Activated CD8-positive, alpha-beta memory T cell treated with anti-CD3 and anti-CD28 coated beads, Interleukin-2, amount 50 U/mL, for 24 hours (primary cell): ENCODE data around the gene AKT1S1.

ENCODE experiments used
- DNase-seq: peaks from one replicate; pipeline ENCODE4 v3.0.0-alpha.2; 2020; ENCODE audit errors: extremely low read depth

The AKT1S1 gene

DNA sequence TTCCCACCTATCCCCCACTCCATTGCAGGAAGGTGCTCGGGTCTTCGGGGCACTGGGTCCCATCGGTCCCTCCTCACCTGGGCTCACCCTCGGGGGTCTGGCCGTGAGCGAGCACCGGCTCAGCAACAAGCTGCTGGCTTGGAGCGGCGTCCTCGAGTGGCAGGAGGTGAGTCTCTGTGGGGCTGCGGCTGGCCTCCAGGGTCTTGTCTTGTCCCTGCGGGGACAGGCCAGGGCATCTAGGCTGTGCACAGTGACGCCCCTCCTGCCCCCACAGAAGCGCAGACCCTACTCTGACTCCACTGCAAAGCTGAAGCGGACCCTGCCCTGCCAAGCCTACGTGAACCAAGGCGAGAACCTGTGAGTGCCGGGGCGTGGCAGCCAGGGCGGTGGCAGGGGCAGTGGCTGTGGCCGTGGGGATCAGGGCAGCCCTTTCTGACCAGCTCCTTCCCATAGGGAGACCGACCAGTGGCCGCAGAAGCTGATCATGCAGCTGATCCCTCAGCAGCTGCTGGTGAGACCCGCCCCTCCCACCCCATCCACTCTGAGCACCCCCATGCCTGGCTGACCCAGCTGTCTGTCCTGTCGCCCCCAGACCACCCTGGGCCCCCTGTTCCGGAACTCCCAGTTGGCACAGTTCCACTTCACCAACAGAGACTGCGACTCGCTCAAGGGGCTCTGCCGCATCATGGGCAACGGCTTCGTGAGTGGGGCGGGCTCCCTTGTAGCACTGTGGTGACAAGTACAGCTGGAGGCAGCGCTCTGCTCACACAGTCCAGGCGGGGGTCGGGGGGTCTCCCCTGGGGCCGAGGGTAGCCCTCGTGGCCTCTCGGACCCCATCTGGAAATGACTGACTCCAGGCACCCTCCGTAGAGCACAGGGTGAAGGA lies 22.5 kb downstream of the AKT1S1 start:
- DNase-seq: no peak

GRCh38 chr19:49853852-49854377 lies 23.2 kb downstream of the AKT1S1 start:
- DNase-seq: no peak

- DNase-seq: no peak
These were observed 24.5 kb downstream of the AKT1S1 start for GRCh38 chr19:49852631-49853126.

DNA sequence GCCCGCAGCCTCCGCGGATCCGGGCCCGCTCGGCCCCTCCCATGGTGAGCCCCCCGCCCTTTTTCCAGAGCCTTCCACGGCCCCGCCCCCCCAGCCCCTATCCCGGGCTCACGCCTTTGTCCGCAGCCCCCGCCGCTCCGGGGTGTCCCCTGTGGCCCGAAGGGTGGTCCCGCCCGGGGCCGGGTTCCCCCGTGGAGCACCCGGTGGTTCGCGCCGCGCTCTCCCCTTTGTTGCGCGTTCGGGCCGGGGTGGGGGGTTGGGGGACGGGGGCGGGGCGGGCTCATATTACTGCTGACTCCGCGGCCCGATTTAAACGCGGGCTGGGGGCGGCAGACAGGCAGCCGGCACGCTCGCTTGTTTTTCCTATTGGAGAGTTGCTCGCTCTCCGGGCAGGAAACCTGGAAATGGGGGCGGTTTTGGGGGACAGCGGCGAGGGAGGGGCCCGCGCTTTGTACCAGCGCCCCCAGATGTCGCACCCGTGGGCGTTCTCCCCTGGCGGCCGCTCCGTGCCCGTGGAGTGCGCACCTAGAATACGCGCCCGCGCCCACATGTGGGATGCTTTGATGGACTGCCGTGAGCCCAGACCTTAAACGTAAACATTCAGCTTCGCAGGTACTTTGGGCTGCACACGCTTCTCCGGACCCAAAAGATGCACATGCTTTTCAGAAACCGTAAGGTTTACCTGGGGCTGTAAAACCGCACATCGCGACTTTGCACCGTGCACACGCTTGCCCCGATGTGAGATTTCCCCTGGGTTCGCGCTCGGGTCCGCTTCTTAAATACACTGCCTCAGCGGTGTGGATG lies 25.5 kb downstream of the AKT1S1 start:
- no peak for DNase-seq

DNA sequence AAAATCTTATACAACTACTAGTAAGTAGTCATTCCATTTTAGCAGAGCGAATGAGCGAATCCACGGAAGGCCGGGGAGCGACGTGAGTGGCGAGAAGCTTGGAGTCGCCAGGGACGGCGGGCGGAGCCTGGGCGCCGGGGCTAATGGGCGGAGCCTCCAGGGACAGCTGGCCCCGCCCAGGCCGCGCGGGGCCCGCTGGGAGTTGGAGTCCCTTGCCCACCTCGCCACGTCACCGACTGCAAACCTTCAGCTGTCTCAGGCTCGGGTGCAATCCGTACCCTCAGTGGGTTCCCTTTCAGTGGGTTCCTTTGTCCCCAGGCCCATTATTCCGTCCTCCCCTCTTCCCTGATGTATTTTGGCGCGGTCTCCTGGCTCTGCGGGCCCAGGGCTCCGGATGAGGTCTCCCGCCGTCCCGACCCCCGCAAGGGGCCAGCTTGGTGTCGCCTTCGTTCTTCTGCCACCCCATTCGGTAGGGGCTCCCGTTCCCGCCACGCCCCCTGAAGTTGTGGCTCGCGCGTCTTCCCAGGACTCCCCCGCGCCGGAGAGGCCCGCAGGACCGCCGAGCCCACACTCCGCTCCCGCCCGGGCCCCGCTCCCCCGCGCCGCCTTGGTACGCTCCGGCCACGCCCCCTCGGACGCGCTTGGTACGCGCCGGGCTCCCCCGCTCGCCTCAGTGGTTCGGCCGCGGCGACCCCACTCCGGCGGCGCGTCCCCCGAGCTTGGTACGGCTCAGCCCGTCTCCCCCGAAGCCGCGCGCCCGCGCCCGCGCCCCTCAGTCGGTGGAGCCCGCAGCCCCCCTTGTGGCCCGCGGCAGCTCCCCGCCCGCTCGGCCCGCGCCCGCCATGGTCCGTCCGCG lies 26.4 kb downstream of the AKT1S1 start, which contains the start of gene PTOV1:
PTOV1 (plus strand) TSS at position 673 of the 856 bp plus-strand sequence.
- peak; percentile 62 for DNase-seq

DNA sequence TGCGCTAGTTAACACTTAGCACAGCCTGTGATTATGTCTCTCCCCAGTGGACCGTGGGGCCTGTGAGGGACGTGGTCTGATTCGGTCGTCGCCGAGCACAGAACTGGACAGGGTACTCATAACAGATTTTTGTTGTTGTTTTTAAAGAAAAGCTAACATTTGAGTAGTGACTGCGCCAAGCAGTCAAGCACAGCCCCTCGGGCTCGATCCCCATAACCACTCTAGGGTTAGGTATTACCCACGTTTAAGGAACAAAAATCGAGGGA lies 27.0 kb downstream of the AKT1S1 start:
- DNase-seq: no peak

DNA sequence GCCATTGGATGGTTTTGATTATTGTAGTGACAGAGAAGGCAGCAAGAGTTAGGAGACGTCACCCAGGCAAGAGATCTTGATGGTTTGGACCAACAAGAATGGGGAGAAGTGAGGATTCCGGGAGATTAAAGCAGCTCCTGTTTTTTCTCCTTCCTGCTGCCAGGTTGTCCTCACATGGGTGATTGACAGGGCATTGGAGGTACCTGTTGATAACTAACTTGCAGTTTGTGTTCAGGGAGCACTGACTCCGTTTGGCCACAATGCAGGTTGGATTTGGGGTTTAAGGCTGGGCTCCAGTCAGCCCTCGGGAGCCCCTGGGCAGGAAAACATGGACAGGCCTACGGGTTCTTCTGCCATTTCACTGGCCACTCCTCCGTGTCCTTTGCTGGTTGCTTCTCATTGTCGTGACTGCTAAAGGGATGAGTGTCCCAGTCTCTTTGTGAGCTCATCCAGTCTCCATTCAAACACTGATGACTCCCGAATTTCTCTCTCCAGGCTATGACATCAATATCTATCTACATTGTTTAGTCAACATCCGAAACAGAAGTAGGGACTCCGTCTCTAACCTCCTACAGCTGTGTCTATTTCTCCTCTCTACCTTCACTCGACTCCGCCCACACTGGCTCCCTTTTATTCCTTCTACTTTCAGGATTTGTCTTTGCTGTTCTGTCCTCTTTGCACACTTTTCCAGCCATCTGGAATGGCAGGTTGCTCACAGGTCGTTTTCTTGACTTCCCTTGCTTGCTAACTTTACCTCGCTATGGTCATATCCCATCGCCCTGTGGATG lies 27.5 kb downstream of the AKT1S1 start:
- no peak for DNase-seq

- no peak for DNase-seq
These were observed 28.2 kb downstream of the AKT1S1 start for GRCh38 chr19:49848938-49849337.

- no peak for DNase-seq
These were observed 29.1 kb downstream of the AKT1S1 start for GRCh38 chr19:49847731-49848696.

DNA sequence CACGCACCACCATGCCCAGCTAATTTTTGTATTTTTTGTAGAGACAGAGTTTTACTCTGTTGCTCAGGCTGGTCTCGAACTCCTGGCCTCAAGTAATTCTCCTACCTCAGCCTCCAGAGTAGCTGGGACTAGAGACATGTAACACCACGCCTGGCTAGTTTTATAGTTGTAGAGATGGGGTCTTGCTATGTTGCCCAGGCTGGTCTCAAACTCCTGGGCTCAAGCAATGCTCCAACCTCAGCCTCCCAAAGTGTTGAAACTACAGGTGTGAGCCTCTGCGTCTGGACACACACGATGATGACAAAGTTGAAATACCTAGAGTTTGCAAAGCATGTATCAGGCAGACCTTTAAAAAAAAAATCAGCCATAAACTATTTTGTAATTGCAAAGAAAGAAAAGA lies 30.7 kb downstream of the AKT1S1 start:
- no peak for DNase-seq

DNA sequence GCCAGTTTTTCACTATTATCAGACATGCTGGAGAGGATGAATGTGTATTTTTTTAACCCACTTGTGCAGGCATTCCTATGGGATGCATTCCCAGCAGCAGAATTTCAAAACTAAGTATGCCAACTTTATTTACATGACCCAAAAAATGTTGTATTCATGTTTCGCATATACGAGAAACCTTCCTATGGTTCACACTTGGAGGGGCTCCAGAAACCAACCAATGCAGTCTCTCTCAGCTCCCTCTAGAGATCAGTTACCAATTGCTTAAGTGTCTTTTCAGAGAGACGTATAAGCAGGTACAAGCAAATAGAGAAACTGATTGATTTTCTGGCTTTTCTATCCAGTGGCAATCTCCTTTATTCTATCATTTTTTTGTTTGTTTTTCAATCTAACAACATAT lies 31.7 kb downstream of the AKT1S1 start:
- no peak for DNase-seq

GRCh38 chr19:49844138-49845095 lies 32.7 kb downstream of the AKT1S1 start:
- no peak for DNase-seq

- DNase-seq: no peak
These were observed 33.9 kb downstream of the AKT1S1 start for GRCh38 chr19:49843265-49843664.

DNA sequence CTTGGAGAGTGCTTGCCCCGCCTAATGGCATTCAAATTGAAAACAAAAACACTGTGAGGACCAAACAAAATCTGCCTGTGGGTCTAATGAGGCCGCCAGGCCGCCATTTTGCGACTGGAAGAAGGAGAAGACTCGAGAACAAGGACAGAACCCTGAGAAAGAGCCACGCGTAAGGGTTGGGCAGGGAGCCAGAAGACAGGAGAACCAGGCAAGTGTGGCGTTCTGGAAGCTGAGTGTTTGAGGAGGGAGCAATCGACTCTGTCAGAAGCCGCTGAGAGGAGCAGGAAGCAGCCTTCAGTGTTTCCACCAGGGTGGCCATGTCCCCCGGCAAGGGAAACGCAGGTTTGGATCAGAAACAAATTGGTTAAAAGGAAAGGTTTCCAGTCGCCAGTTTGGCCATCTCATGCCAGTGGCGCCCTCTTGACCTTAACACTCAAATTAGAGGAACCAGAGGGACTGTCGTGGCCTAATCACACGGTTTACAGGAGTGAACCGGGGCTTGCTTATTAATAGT lies 36.4 kb downstream of the AKT1S1 start:
- no peak for DNase-seq

GRCh38 chr19:49840321-49840720 lies 36.8 kb downstream of the AKT1S1 start:
- no peak for DNase-seq

DNA sequence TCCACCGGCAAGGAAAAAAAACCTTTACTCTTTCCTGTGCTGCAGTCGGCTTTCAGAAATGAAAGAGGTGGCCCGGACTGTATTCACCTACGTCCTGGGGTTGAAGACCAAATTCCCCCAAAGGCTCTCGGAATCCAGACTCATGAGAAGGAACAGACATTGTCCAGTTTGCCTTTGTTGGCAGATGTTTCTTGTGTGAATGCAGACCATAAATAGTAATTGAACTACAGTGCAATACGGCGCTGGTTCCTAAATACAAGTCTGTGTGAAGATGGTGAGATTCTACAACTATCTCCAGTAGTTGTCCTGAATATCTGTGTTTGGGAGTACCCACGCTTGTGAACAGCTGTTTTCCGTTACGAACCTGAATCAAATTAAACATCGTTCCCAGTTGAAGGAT lies 37.4 kb downstream of the AKT1S1 start:
- DNase-seq: no peak

DNA sequence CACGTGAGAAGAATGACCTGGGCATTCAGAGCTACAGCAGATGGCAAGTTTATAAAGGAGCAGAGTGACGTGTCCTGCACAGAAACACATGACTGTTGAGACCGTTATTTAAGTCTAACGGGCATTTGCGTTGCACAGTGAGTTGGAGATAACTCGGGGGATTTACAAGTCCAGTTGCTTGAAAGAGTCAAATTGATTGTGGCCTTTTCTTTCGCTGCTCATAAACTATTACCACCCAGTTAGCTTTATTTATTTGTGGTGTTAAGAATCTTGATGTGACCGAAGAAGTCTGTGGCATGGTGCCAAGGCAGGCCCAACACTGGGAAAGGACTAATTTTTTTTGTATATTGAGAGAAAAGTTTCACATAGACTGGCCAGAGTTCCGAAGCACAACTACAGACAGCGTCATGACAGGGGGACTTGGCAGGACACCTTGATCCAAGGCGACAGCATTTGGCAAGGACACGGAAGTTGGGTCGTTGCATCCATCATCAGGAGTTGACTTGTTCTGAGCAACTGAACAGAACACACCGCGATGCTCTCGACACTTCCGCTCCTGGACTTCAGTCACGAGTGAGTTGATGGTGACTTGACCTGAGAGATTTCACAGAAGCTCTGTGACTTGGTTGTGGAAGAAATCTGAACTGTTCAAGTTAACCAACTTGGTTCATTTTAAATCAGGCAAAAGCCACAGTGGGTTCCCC lies 38.1 kb downstream of the AKT1S1 start:
- DNase-seq: no peak

DNA sequence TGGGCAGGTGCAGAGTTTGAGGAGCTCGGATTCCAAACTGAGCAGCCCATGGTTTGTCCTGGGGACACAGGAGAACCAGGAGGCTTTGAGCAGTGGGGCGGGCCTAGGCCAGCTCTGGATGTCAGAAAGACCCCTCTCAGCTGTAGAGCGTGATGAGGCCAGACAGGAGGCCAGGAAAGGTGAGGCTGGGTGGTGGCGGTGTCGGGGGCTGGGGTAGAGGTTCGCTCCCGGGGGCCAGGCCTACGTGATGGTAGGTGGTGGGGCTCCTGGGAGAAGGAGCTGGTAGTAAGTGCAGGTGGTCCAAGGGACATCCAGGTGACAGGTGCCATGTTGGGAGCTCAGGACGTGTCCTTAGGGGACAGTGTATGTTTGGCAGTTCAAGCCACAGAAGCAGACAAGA lies 39.7 kb downstream of the AKT1S1 start:
- DNase-seq: no peak
